Measurements from ENCODE around the gene AMD1. TPM values are rescaled to one million over a fixed set of nuclear protein-coding genes. Genes with fewer than 3 reads are reported as not detected.

Gene AMD1
- total RNA-seq, 2 experiments from 2014 or later: 74.3 to 90.0 TPM

DNA sequence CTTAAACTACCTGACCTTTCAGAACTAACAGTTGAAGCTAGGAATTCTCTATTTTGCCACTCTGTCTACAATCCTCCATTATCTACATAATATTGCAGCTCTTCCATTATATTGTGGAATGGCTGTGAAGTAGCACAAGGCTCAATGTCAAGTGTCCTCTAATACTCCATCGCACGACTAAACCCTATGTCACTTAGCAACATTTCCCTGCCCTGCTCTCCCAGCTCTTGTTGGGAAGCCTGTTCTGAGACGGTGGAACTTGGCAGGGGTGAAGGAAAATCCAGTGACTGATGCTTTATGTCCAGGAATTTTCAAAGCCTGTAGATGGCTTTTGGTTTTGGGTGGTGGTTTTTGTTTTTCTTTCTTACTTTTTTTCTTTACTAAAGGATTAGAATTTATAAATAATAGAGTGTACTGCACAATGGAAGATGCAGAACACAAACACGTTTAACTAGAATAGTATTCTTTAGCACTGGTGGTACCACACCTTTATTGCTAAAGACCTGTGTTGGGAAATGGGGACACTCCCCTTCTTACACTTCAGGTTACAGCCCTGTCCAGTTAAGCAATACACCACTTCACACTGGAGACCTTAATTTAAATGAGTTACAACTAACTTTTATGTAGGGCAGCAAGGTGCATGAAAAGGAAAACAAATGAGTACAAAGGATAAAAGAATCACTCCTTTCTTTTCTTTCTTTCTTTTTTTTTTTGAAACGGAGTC lies 20.7 kb upstream of the AMD1 start:
- Histone ChIP-seq H3K27ac (ENCODE audit: low read depth, low read length, poor library complexity, severe bottlenecking) (no peak overlapping the region), H2AFZ (ENCODE audit: low read length) (no peak overlapping the region), H3K9me3 (ENCODE audit: low read length) (no peaks in the 10 kb centered on the region), H4K20me1 (ENCODE audit: insufficient read depth, low read length) (no peaks in the 10 kb centered on the region), H3K4me2 (ENCODE audit: low read length) (no peak overlapping the region), H3K4me1 (ENCODE audit: insufficient read depth, low read length, poor library complexity, severe bottlenecking) (no peaks in the 10 kb centered on the region), H3K4me3 (ENCODE audit: low read depth, low read length, poor library complexity, severe bottlenecking) (no peak overlapping the region), H3K79me2 (ENCODE audit: insufficient read depth, low read depth, low read length) (no peaks in the 10 kb centered on the region), H3K9me2 (ENCODE audit: insufficient read depth, low read length) (no peaks in the 10 kb centered on the region), H3K36me3 (ENCODE audit: insufficient read depth, low read length) (no peaks in the 10 kb centered on the region)
- DNase-seq (ENCODE audit: low spot score): no peak
- BruUV-seq (replicated peaks): no TSS peak
- CTCF ChIA-PET (ENCODE audit: unreplicated experiment): no interaction called here
- POLR2A ChIA-PET: interaction anchor here (0.6 kb wide), 1 partner anchor 34 kb away, joined by 4 read pairs; no protein-coding TSS in a partner anchor
- TF ChIP-seq EZH2phosphoT487 (IDR thresholded peaks at IDR 0.05; ENCODE audit: borderline replicate concordance, low read depth, low read length): no peak
- TF ChIP-seq CTCF (conservative IDR thresholded peaks at IDR 0.05; ENCODE audit: low read length): no peak
- intact Hi-C loops (cut with micrococcal nuclease; ENCODE audit: unreplicated experiment): no loop called here

GRCh38 chr6:110856296-110856695 lies 18.3 kb upstream of the AMD1 start:
- no peak for DNase-seq (ENCODE audit: low spot score)
- Histone ChIP-seq H4K20me1 (ENCODE audit: insufficient read depth, low read length) (no peaks in the 10 kb centered on the region), H2AFZ (ENCODE audit: low read length) (no peak overlapping the region), H3K4me1 (ENCODE audit: insufficient read depth, low read length, poor library complexity, severe bottlenecking) (no peaks in the 10 kb centered on the region), H3K9me3 (ENCODE audit: low read length) (no peaks in the 10 kb centered on the region), H3K4me3 (ENCODE audit: low read depth, low read length, poor library complexity, severe bottlenecking) (no peak overlapping the region), H3K79me2 (ENCODE audit: insufficient read depth, low read depth, low read length) (no peaks in the 10 kb centered on the region), H3K27ac (ENCODE audit: low read depth, low read length, poor library complexity, severe bottlenecking) (no peak overlapping the region), H3K9me2 (ENCODE audit: insufficient read depth, low read length) (no peaks in the 10 kb centered on the region), H3K4me2 (ENCODE audit: low read length) (no peak overlapping the region), H3K36me3 (ENCODE audit: insufficient read depth, low read length) (no peaks in the 10 kb centered on the region)
- BruUV-seq (replicated peaks): no TSS peak
- intact Hi-C loops (cut with micrococcal nuclease; ENCODE audit: unreplicated experiment): no loop called here
- POLR2A ChIA-PET: no interaction called here
- no peak for TF ChIP-seq CTCF (conservative IDR thresholded peaks at IDR 0.05; ENCODE audit: low read length)
- TF ChIP-seq EZH2phosphoT487 (IDR thresholded peaks at IDR 0.05; ENCODE audit: borderline replicate concordance, low read depth, low read length): no peak
- CTCF ChIA-PET (ENCODE audit: unreplicated experiment): interaction anchor here (0.6 kb wide), 1 partner anchor 102 kb away, joined by 6 read pairs; no protein-coding TSS in a partner anchor

- H3K4me3 ChIP-seq (ENCODE audit: low read depth, low read length, poor library complexity, severe bottlenecking): no peak overlapping the region
- no TSS peak for BruUV-seq (replicated peaks)
- H3K4me1 ChIP-seq (ENCODE audit: insufficient read depth, low read length, poor library complexity, severe bottlenecking): no peaks in the 10 kb centered on the region
- H3K4me2 ChIP-seq (ENCODE audit: low read length): no peak overlapping the region
- POLR2A ChIA-PET: interaction anchor here (1.8 kb wide), 1 partner anchor 13 kb away, joined by 6 read pairs; no protein-coding TSS in a partner anchor
- no peak overlapping the region for H2AFZ ChIP-seq (ENCODE audit: low read length)
- intact Hi-C loops (cut with micrococcal nuclease; ENCODE audit: unreplicated experiment): no loop called here
- no peaks in the 10 kb centered on the region for H4K20me1 ChIP-seq (ENCODE audit: insufficient read depth, low read length)
- H3K27ac ChIP-seq (ENCODE audit: low read depth, low read length, poor library complexity, severe bottlenecking): no peak overlapping the region
- no peaks in the 10 kb centered on the region for H3K36me3 ChIP-seq (ENCODE audit: insufficient read depth, low read length)
- DNase-seq (ENCODE audit: low spot score): no peak
- CTCF ChIA-PET (ENCODE audit: unreplicated experiment): no interaction called here
- H3K79me2 ChIP-seq (ENCODE audit: insufficient read depth, low read depth, low read length): no peaks in the 10 kb centered on the region
- no peaks in the 10 kb centered on the region for H3K9me3 ChIP-seq (ENCODE audit: low read length)
- H3K9me2 ChIP-seq (ENCODE audit: insufficient read depth, low read length): no peaks in the 10 kb centered on the region
- TF ChIP-seq CTCF (conservative IDR thresholded peaks at IDR 0.05; ENCODE audit: low read length) (no peak), EZH2phosphoT487 (IDR thresholded peaks at IDR 0.05; ENCODE audit: borderline replicate concordance, low read depth, low read length) (no peak)
Observed at GRCh38 chr6:110858016-110858415, 16.6 kb upstream of the AMD1 start.

Data from OCI-LY7 (cell line).